HEK293 (cell line): ENCODE data around the gene NDST1.
A peak's percentile ranks its signal among the peaks of the same experiment; 100 is the strongest.

Experiments used
- BCL11A ChIP-seq: fragments of 450-650 bp; formaldehyde crosslinking; IDR thresholded peaks from 2 replicates; pipeline ENCODE4 v1.5.1; 2016; ENCODE audit warnings: low read depth, missing biosample characterization, missing genetic modification characterization
- GLI2 ChIP-seq: fragments of 450-650 bp; formaldehyde crosslinking; IDR thresholded peaks from 2 replicates; pipeline ENCODE4; 2017; ENCODE audit warnings: missing biosample characterization, missing genetic modification characterization, low read depth, borderline replicate concordance
- HOXD13 ChIP-seq: sonication (generic); formaldehyde crosslinking; IDR thresholded peaks from 2 replicates; pipeline ENCODE4 v1.8.0; 2022; ENCODE audit warnings: missing genetic modification reagents, borderline replicate concordance
- KLF10 ChIP-seq: fragments of 450-650 bp; IDR thresholded peaks from 2 replicates; pipeline ENCODE4 v1.5.1; 2018; ENCODE audit warnings: missing biosample characterization, mild to moderate bottlenecking, missing genetic modification characterization
- KLF7 ChIP-seq: fragments of 450-650 bp; formaldehyde crosslinking; IDR thresholded peaks from 2 replicates; pipeline ENCODE4 v1.5.1; 2016; ENCODE audit warnings: missing biosample characterization, missing genetic modification characterization, borderline replicate concordance
- PATZ1 ChIP-seq: fragments of 450-650 bp; formaldehyde crosslinking; IDR thresholded peaks from 2 replicates; pipeline ENCODE4 v1.5.1; 2016; ENCODE audit warnings: missing biosample characterization, missing genetic modification characterization
- REPIN1 ChIP-seq: fragments of 450-650 bp; formaldehyde crosslinking; IDR thresholded peaks from 2 replicates; pipeline ENCODE4 v1.5.1; 2017; ENCODE audit warnings: missing biosample characterization, missing genetic modification characterization, low read depth
- SP3 ChIP-seq: fragments of 450-650 bp; formaldehyde crosslinking; IDR thresholded peaks from 2 replicates; pipeline ENCODE4 v1.5.1; 2016; ENCODE audit warnings: missing biosample characterization, missing genetic modification characterization
- ZBTB6 ChIP-seq: fragments of 450-650 bp; formaldehyde crosslinking; IDR thresholded peaks from 2 replicates; pipeline ENCODE4 v1.5.1; 2017; ENCODE audit warnings: missing biosample characterization, missing genetic modification characterization
- ZBTB8A ChIP-seq: fragments of 450-650 bp; formaldehyde crosslinking; IDR thresholded peaks from 2 replicates; pipeline ENCODE4 v1.5.1; 2016; ENCODE audit warnings: missing biosample characterization, missing genetic modification characterization
- ZFP41 ChIP-seq: fragments of 450-650 bp; formaldehyde crosslinking; IDR thresholded peaks from 2 replicates; pipeline ENCODE4 v1.5.1; 2016; ENCODE audit warnings: missing biosample characterization, missing genetic modification characterization, borderline replicate concordance
- ZNF138 ChIP-seq: fragments of 450-650 bp; formaldehyde crosslinking; IDR thresholded peaks from 2 replicates; pipeline ENCODE4 v1.5.1; 2016; ENCODE audit warnings: missing biosample characterization, missing genetic modification characterization, borderline replicate concordance
- ZNF148 ChIP-seq: fragments of 450-650 bp; formaldehyde crosslinking; IDR thresholded peaks from 2 replicates; pipeline ENCODE4 v1.5.0; 2017; ENCODE audit warnings: missing biosample characterization, missing genetic modification characterization, borderline replicate concordance
- ZNF157 ChIP-seq: fragments of 450-650 bp; formaldehyde crosslinking; IDR thresholded peaks from 2 replicates; pipeline ENCODE4 v1.5.1; 2016; ENCODE audit warnings: missing biosample characterization, missing genetic modification characterization
- ZNF214 ChIP-seq: fragments of 450-650 bp; formaldehyde crosslinking; IDR thresholded peaks from 2 replicates; pipeline ENCODE4 v1.5.1; 2017; ENCODE audit warnings: missing biosample characterization, mild to moderate bottlenecking, missing genetic modification characterization, borderline replicate concordance
- ZNF223 ChIP-seq: fragments of 450-650 bp; formaldehyde crosslinking; IDR thresholded peaks from 2 replicates; pipeline ENCODE4 v1.5.1; 2016; ENCODE audit warnings: missing biosample characterization, missing genetic modification characterization
- ZNF23 ChIP-seq: fragments of 450-650 bp; formaldehyde crosslinking; IDR thresholded peaks from 2 replicates; pipeline ENCODE4 v1.5.1; 2016; ENCODE audit warnings: missing biosample characterization, missing genetic modification characterization, borderline replicate concordance
- ZNF266 ChIP-seq: fragments of 450-650 bp; formaldehyde crosslinking; IDR thresholded peaks from 2 replicates; pipeline ENCODE4 v1.5.1; 2016; ENCODE audit warnings: missing biosample characterization, missing genetic modification characterization, low read depth
- ZNF292 ChIP-seq: fragments of 450-650 bp; formaldehyde crosslinking; IDR thresholded peaks from 2 replicates; pipeline ENCODE4 v1.5.1; 2016; ENCODE audit warnings: low read depth, missing biosample characterization, missing genetic modification characterization, borderline replicate concordance
- ZNF341 ChIP-seq: fragments of 450-650 bp; formaldehyde crosslinking; IDR thresholded peaks from 2 replicates; pipeline ENCODE4; 2016; ENCODE audit warnings: low read depth, missing biosample characterization, missing genetic modification characterization
- ZNF426 ChIP-seq: fragments of 450-650 bp; formaldehyde crosslinking; IDR thresholded peaks from 2 replicates; pipeline ENCODE4 v1.5.1; 2017; ENCODE audit warnings: missing biosample characterization, missing genetic modification characterization, mild to moderate bottlenecking, inconsistent platforms, moderate library complexity
- ZNF501 ChIP-seq: fragments of 450-650 bp; formaldehyde crosslinking; IDR thresholded peaks from 2 replicates; pipeline ENCODE4 v1.5.1; 2016; ENCODE audit warnings: missing biosample characterization, missing genetic modification characterization
- ZNF521 ChIP-seq: fragments of 450-650 bp; formaldehyde crosslinking; IDR thresholded peaks from 2 replicates; pipeline ENCODE4 v1.5.1; 2017; ENCODE audit warnings: missing biosample characterization, mild to moderate bottlenecking, missing genetic modification characterization
- ZNF558 ChIP-seq: fragments of 450-650 bp; formaldehyde crosslinking; IDR thresholded peaks from 2 replicates; pipeline ENCODE4 v1.5.1; 2016; ENCODE audit warnings: missing biosample characterization, missing genetic modification characterization
- ZNF629 ChIP-seq: fragments of 450-650 bp; formaldehyde crosslinking; IDR thresholded peaks from 2 replicates; pipeline ENCODE4 v1.5.1; 2017; ENCODE audit warnings: missing biosample characterization, missing genetic modification characterization
- ZNF677 ChIP-seq: fragments of 450-650 bp; IDR thresholded peaks from 2 replicates; pipeline ENCODE4 v1.5.0; 2018; ENCODE audit warnings: missing biosample characterization, mild to moderate bottlenecking, missing genetic modification characterization, moderate library complexity
- ZNF701 ChIP-seq: fragments of 450-650 bp; formaldehyde crosslinking; IDR thresholded peaks from 2 replicates; pipeline ENCODE4 v1.5.1; 2016; ENCODE audit warnings: missing biosample characterization, missing genetic modification characterization
- ZNF785 ChIP-seq: fragments of 450-650 bp; formaldehyde crosslinking; IDR thresholded peaks from 2 replicates; pipeline ENCODE4 v1.5.1; 2016; ENCODE audit warnings: missing biosample characterization, missing genetic modification characterization
- ZNF843 ChIP-seq: fragments of 450-650 bp; formaldehyde crosslinking; IDR thresholded peaks from 2 replicates; pipeline ENCODE4 v1.5.1; 2016; ENCODE audit warnings: missing biosample characterization, missing genetic modification characterization
- ZSCAN23 ChIP-seq: fragments of 450-650 bp; formaldehyde crosslinking; IDR thresholded peaks from 2 replicates; pipeline ENCODE4 v1.5.1; 2016; ENCODE audit warnings: missing biosample characterization, missing genetic modification characterization
- ZSCAN30 ChIP-seq: fragments of 450-650 bp; IDR thresholded peaks from 2 replicates; pipeline ENCODE4 v1.5.1; 2018; ENCODE audit warnings: missing biosample characterization, mild to moderate bottlenecking, missing genetic modification characterization, moderate library complexity
- TF ChIP-seq, protein P1 (sequence below): fragments of 450-650 bp; formaldehyde crosslinking; optimal IDR thresholded peaks from 2 replicates; pipeline ENCODE3; 2016; ENCODE audit warnings: missing biosample characterization, mild to moderate bottlenecking, missing genetic modification characterization
- TF ChIP-seq, protein P2 (sequence below): fragments of 450-650 bp; formaldehyde crosslinking; IDR thresholded peaks from 2 replicates; pipeline ENCODE4 v1.5.1; 2016; ENCODE audit warnings: missing biosample characterization, missing genetic modification characterization, low read depth

Gene NDST1

DNA sequence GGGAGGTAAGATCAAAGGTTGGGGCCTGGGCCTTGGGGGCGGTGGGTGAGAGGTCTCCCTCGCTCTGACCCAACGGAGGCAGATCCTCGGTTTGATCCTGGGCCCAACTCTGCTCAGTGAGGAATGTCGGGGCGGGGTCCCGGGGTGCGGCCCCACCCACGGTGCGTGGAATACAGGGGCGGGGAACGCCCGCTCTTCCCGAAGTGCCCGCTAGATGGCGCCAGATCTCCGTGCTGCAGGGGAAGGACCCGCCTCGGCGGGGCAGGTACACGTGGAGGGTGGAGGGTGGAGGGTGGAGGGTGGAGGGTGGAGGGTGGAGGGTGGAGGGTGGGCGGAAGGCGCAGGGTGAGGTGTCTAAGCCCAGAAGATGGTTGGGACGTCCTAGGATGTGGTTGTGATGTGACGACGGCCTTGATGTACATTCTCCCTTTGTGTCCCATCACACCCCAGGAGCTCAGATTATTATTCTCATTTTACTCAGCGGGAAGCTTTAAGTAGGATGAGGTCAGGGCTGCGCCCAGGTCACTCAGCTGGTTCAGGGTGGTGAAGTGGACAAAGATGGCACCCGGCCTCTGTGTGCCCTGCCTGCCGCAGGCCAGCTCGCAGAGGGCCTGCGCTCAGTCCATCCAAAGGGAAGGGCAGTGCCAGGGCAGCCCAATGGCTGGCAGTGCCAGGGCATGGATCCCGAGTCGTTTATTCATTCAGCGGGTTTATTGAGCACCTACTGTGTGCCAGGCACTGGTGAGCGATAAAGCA lies 49.0 kb upstream of the NDST1 start (continued):
- no peak for TF ChIP-seq ZNF266 (tag by site-specific recombination)
- no peak for TF ChIP-seq ZNF701 (tag by site-specific recombination)
- no peak for TF ChIP-seq ZNF629 (tag by site-specific recombination)
- no peak for TF ChIP-seq ZNF558
- TF ChIP-seq, protein P1, sequence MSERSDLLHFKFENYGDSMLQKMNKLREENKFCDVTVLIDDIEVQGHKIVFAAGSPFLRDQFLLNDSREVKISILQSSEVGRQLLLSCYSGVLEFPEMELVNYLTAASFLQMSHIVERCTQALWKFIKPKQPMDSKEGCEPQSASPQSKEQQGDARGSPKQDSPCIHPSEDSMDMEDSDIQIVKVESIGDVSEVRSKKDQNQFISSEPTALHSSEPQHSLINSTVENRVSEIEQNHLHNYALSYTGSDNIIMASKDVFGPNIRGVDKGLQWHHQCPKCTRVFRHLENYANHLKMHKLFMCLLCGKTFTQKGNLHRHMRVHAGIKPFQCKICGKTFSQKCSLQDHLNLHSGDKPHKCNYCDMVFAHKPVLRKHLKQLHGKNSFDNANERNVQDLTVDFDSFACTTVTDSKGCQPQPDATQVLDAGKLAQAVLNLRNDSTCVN (tag by site-specific recombination): peak; percentile 8
- TF ChIP-seq ZBTB8A (tag by site-specific recombination): peak; percentile 50
- no peak for TF ChIP-seq ZNF138 (tag by site-specific recombination)
- TF ChIP-seq GLI2 (tag by site-specific recombination): no peak
- TF ChIP-seq REPIN1 (tag by site-specific recombination): no peak
- no peak for TF ChIP-seq KLF10 (tag by site-specific recombination)
- TF ChIP-seq ZBTB6 (tag by site-specific recombination): no peak
- TF ChIP-seq ZNF148 (tag by site-specific recombination): no peak
- no peak for TF ChIP-seq BCL11A (tag by site-specific recombination)
- TF ChIP-seq HOXD13 (CRISPR knock-in tag): no peak
- TF ChIP-seq ZNF223 (tag by site-specific recombination): no peak
- no peak for TF ChIP-seq ZSCAN23 (tag by site-specific recombination)
- TF ChIP-seq ZNF843 (tag by site-specific recombination): no peak
- no peak for TF ChIP-seq ZNF426 (tag by site-specific recombination)
- TF ChIP-seq, protein P2, sequence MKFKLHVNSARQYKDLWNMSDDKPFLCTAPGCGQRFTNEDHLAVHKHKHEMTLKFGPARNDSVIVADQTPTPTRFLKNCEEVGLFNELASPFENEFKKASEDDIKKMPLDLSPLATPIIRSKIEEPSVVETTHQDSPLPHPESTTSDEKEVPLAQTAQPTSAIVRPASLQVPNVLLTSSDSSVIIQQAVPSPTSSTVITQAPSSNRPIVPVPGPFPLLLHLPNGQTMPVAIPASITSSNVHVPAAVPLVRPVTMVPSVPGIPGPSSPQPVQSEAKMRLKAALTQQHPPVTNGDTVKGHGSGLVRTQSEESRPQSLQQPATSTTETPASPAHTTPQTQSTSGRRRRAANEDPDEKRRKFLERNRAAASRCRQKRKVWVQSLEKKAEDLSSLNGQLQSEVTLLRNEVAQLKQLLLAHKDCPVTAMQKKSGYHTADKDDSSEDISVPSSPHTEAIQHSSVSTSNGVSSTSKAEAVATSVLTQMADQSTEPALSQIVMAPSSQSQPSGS (tag by site-specific recombination): no peak
- no peak for TF ChIP-seq ZNF292 (tag by site-specific recombination)
- no peak for TF ChIP-seq ZNF501 (tag by site-specific recombination)
- TF ChIP-seq ZNF214 (tag by site-specific recombination): no peak
- TF ChIP-seq ZNF521: no peak
- TF ChIP-seq ZNF23: no peak
- peak; percentile 57; the same call in 1 of the 2 replicates for TF ChIP-seq SP3 (tag by site-specific recombination)
- no peak for TF ChIP-seq ZNF341
- no peak for TF ChIP-seq ZNF785 (tag by site-specific recombination)
- 0 out of 2 replicates have a peak, but pooled peaks have one; percentile 18 for TF ChIP-seq ZSCAN30 (tag by site-specific recombination)
- no peak for TF ChIP-seq ZNF677 (tag by site-specific recombination)
- TF ChIP-seq ZFP41 (tag by site-specific recombination): no peak
- no peak for TF ChIP-seq ZNF157 (tag by site-specific recombination)
- peak; percentile 80 for TF ChIP-seq KLF7 (tag by site-specific recombination)
- peak; percentile 93 for TF ChIP-seq PATZ1 (tag by site-specific recombination)
